Measurements from ENCODE around the gene MRPS12.
"Not testable (repeated sequence)": the region's sequence is repeated elsewhere in the genome, so short reads cannot be mapped to it uniquely, and the experiment has no call there.

The MRPS12 gene

GRCh38 chr19:38930776-38931520 is at the start of gene MRPS12:
MRPS12 (plus strand) TSS chr19:38930944; CDS start chr19:38931295, 351 bp downstream.
- peak; percentile 99 for DNase-seq (ENCODE audit: low spot score)
- peak within 1 kb of the TSS; percentile 80 to 95 for H3K27ac ChIP-seq
- peak within 1 kb of the TSS; percentile 93 for H3K4me3 ChIP-seq
- TF ChIP-seq CTCF (IDR thresholded peaks at IDR 0.05), result no peak

GRCh38 chr19:38883286-38883685 is 47.5 kb upstream of the MRPS12 start:
- no peak for TF ChIP-seq CTCF (IDR thresholded peaks at IDR 0.05)
- Histone ChIP-seq H3K4me3 (no peak overlapping the region), H3K27ac (no peak overlapping the region)
- DNase-seq (ENCODE audit: low spot score), result no peak

GRCh38 chr19:38884691-38885090 is 46.1 kb upstream of the MRPS12 start:
- H3K27ac ChIP-seq; H3K4me3 ChIP-seq; DNase-seq (ENCODE audit: low spot score): not testable (repeated sequence)

GRCh38 chr19:38888876-38889275 is 41.9 kb upstream of the MRPS12 start:
- Histone ChIP-seq H3K4me3 (no peak overlapping the region), H3K27ac (no peak overlapping the region)
- no peak for TF ChIP-seq CTCF (IDR thresholded peaks at IDR 0.05)
- DNase-seq (ENCODE audit: low spot score), result no peak

- no peak for DNase-seq (ENCODE audit: low spot score)
- no peak for TF ChIP-seq CTCF (IDR thresholded peaks at IDR 0.05)
- Histone ChIP-seq H3K4me3 (no peak overlapping the region), H3K27ac (no peak overlapping the region)
Measured at GRCh38 chr19:38889803-38890202, 40.9 kb upstream of the MRPS12 start.

- Histone ChIP-seq H3K4me3 (no peak overlapping the region), H3K27ac (no peak overlapping the region)
- DNase-seq (ENCODE audit: low spot score), result no peak
- TF ChIP-seq CTCF (IDR thresholded peaks at IDR 0.05), result no peak
Measured at GRCh38 chr19:38890686-38891085, 40.1 kb upstream of the MRPS12 start.

GRCh38 chr19:38891771-38892170 is 39.0 kb upstream of the MRPS12 start:
- no peak for DNase-seq (ENCODE audit: low spot score)
- no peak overlapping the region for H3K27ac ChIP-seq
- no peak for TF ChIP-seq CTCF (IDR thresholded peaks at IDR 0.05)
- no peak overlapping the region for H3K4me3 ChIP-seq

Data from coronary artery (tissue), 2 donors.